Measurements from ENCODE around the gene NCR3LG1. TPM values are rescaled to one million over a fixed set of nuclear protein-coding genes. Genes with fewer than 3 reads are reported as not detected.

NCR3LG1 gene
- total RNA-seq, 1 experiment from 2014 or later = 1.4 TPM

DNA sequence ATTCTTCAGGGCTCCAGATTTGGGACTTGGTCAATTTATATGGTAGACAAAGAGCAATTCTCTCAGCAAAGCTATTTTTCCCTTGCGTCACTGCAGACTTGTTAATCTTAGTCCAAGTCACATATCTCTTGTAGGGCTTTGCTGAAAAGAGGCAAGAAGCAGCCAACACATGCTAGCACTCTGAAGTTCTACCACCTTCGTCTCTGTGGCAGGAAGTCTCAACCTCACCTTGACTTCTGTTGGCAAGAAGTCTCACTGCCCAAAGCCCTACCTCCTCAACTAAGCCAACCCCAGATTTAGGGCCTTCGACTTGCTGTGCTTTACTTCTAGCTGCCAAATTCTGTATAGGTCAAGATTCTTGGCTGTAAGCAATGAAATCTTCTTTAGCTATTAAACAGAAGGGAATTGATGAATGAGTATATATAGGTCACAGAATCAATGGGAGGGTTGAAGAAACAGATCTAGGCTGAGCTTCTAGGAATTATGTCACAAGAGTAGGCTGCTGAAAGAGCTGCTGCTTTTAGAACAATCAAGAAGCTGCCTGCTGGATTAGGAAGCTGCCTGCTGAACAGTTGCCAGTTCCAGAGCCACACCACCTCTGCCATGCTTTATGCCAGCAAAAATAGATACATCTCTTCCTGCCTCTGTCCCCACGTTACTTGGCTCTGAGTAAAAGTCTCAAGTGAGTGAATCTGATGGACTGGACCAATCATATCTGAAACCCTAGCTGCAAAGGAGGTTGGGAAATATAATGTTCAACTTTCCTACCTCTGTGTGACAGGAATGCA lies 17.6 kb upstream of the NCR3LG1 start:
- 0 out of 4 replicates have a peak, but pooled peaks cover 0 to 3% of the 10 kb centered on the region in 2 experiments for H3K4me1 Mint-ChIP-seq
- H2BK15ac ChIP-seq (ENCODE audit: low read depth, low read length) = no peak overlapping the region
- WGBS (ENCODE audit: extremely low coverage, insufficient read length, low lambda C conversion rate) = no CpG with 5 or more reads among the region's 4 CpGs

More for the DNA sequence above, 17.6 kb upstream of the NCR3LG1 start:
- no peak overlapping the region for H3K9ac ChIP-seq (ENCODE audit: extremely low read depth, insufficient read length, low read length)
- no peak overlapping the region for H3K56ac ChIP-seq (ENCODE audit: insufficient read length, low read depth, low read length)
- no peaks in the 10 kb centered on the region for H3K23me2 ChIP-seq (ENCODE audit: insufficient read length, low read depth, low read length, poor library complexity, severe bottlenecking)
- H4K91ac ChIP-seq (ENCODE audit: insufficient read length, low read depth, low read length) = no peak overlapping the region
- H3K79me1 ChIP-seq (ENCODE audit: insufficient read depth, low read depth, low read length, poor library complexity, severe bottlenecking) = no peaks in the 10 kb centered on the region
- Mint-ChIP-seq H3K9me3 (no peaks in the 10 kb centered on the region), H3K27me3 (ENCODE audit: low read depth) (no peaks in the 10 kb centered on the region), H3K4me3 (no peak overlapping the region), H3K27ac (no peak overlapping the region), H3K36me3 (ENCODE audit: insufficient read depth in 1 of 3, low read depth in 3 of 3) (no peaks in the 10 kb centered on the region)
- H2BK20ac ChIP-seq (ENCODE audit: low read depth, low read length, poor library complexity, severe bottlenecking) = no peak overlapping the region
- no peak overlapping the region for H3K14ac ChIP-seq (ENCODE audit: insufficient read depth, low read length)
- no peak overlapping the region for H3K23ac ChIP-seq (ENCODE audit: insufficient read length, low read depth, low read length)
- H2AFZ ChIP-seq (ENCODE audit: low read length) = no peak overlapping the region
- H3K4ac ChIP-seq (ENCODE audit: low read depth, low read length) = no peak overlapping the region
- H4K20me1 ChIP-seq (ENCODE audit: control insufficient read depth, insufficient read depth, insufficient read length) = no peaks in the 10 kb centered on the region
- H3K9me3 ChIP-seq (ENCODE audit: control insufficient read depth, low read depth, low read length) = no peaks in the 10 kb centered on the region
- H3K79me2 ChIP-seq (ENCODE audit: insufficient read depth, low read length) = no peaks in the 10 kb centered on the region
- no peak for TF ChIP-seq CTCF (conservative IDR thresholded peaks at IDR 0.05)
- no peak overlapping the region for H4K5ac ChIP-seq (ENCODE audit: insufficient read length, low read depth, low read length)
- no peak overlapping the region for H2BK12ac ChIP-seq (ENCODE audit: insufficient read length, low read depth, low read length)
- H3K4me2 ChIP-seq (ENCODE audit: insufficient read depth, insufficient read length, low read length) = no peak overlapping the region
- H3K27me3 ChIP-seq (ENCODE audit: insufficient read depth, low read length) = no peaks in the 10 kb centered on the region
- H2BK5ac ChIP-seq (ENCODE audit: insufficient read length, low read length) = no peak overlapping the region
- no peak overlapping the region for H4K8ac ChIP-seq (replicated peaks; ENCODE audit: insufficient read length, low read depth, low read length)
- no peak overlapping the region for H3T11ph ChIP-seq (ENCODE audit: low read length)
- H3K18ac ChIP-seq (ENCODE audit: insufficient read length, low read depth, low read length) = no peak overlapping the region
- H3K27ac ChIP-seq (ENCODE audit: insufficient read length, low read depth, low read length) = no peak overlapping the region
- H3K4me1 ChIP-seq (ENCODE audit: insufficient read depth, low read length) = no peaks in the 10 kb centered on the region
- no peak overlapping the region for H2AK5ac ChIP-seq (ENCODE audit: insufficient read length, low read length)
- DNase-seq = no peak
- H2BK120ac ChIP-seq (ENCODE audit: low read depth, low read length, poor library complexity, severe bottlenecking) = no peak overlapping the region
